GM12865 (cell line): Measurements from ENCODE around the gene CHST14.
A peak's percentile ranks its signal among the peaks of the same experiment; 100 is the strongest.

Experiments used
- DNase-seq: peaks from one replicate; pipeline ENCODE4 v3.0.0; 2010; ENCODE audit warnings: low read depth
- H3K4me3 ChIP-seq: 2 replicates; pipeline ENCODE4 v1.5.1; 2011; ENCODE audit warnings: mild to moderate bottlenecking, low read depth, low read length, control low read depth
- TF ChIP-seq, protein P1 (sequence below): IDR thresholded peaks from 2 replicates; pipeline ENCODE4 v1.5.1; 2011; ENCODE audit warnings: low read length, control low read depth, low read depth, inconsistent platforms; ENCODE audit not compliant: insufficient read depth; ENCODE audit errors: missing control alignments

Gene CHST14

DNA sequence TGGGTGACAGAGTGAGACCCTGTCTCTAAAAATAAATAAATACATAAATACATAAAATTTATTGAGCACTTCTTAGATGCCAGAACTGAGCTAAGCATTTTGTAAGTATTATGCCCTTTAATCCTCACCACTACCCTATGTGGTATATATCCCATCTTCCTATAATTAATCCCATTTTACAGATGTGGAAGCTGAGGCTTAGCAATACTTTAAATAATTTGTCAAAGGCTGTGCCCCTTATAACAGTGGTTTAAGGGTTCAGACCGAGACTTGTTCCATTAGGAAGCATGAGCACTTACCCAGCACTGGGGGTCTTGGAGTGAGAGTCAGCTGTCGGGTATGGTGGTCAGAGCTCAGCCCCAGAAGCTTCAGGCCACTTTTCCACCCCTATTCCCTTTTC lies 7.5 kb upstream of the CHST14 start:
- DNase-seq, result no peak
- no peak overlapping the region for H3K4me3 ChIP-seq
- TF ChIP-seq, protein P1, sequence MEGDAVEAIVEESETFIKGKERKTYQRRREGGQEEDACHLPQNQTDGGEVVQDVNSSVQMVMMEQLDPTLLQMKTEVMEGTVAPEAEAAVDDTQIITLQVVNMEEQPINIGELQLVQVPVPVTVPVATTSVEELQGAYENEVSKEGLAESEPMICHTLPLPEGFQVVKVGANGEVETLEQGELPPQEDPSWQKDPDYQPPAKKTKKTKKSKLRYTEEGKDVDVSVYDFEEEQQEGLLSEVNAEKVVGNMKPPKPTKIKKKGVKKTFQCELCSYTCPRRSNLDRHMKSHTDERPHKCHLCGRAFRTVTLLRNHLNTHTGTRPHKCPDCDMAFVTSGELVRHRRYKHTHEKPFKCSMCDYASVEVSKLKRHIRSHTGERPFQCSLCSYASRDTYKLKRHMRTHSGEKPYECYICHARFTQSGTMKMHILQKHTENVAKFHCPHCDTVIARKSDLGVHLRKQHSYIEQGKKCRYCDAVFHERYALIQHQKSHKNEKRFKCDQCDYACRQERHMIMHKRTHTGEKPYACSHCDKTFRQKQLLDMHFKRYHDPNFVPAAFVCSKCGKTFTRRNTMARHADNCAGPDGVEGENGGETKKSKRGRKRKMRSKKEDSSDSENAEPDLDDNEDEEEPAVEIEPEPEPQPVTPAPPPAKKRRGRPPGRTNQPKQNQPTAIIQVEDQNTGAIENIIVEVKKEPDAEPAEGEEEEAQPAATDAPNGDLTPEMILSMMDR, result no peak

DNA sequence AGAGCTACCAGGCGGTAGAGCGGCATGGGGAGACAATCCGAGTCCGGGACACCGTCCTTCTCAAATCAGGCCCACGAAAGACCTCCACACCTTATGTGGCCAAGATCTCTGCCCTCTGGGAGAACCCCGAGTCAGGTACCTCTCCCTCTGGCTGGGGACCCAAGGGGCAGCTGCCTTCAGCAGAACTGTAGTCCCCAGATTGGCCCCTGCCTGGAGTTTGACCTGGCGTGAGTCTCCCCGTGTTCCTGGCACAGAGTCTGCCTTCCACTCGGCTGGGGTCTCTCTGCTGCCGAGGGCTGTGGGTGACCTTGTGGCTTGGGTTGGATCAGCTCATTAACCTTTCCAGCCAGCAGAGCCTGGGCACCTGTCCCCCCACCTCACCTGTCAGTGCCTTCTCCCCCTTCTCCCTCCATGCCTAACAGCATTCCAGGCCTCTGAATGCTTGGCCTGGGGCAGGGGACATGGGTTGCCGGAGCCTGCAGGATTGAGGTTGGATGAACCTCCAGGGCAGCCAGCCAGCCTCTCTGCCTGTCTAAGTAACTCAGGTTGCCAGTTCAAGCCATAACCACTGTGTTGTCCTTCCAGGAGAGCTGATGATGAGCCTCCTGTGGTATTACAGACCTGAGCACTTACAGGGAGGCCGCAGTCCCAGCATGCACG lies 6.8 kb upstream of the CHST14 start:
- no peak for DNase-seq
- no peak overlapping the region for H3K4me3 ChIP-seq
- TF ChIP-seq, protein P1, result no peak

DNA sequence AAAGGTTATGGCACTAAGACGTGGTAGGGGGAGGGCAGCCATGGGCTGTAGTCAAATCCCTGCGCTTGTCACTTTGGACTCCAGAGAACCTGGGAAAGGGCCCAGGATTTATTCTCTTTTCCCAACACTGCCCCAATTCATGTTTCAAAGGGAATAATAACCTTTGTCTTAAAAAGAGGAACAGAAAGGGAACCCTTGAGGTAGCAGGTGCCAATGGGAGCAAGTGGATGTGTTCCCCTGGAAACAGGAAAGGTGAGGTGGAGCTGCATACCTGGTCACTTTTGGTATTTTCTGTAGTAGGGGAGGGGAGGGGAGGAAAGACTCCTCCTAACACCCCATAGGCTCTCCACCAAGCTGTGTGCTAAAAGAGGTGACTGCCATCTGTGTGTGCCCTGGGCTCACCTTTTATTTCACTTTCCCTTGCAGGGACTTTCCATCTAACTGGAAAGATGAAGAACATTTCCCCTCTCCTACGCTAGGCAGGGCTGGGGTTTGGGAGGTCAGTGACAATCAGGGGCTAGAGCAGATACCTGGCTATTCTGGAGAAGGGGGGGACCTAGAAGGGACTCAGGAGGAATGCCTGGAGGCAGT lies 6.1 kb upstream of the CHST14 start:
- H3K4me3 ChIP-seq, result no peak overlapping the region
- TF ChIP-seq, protein P1, result no peak
- DNase-seq, result peak; percentile 32

DNA sequence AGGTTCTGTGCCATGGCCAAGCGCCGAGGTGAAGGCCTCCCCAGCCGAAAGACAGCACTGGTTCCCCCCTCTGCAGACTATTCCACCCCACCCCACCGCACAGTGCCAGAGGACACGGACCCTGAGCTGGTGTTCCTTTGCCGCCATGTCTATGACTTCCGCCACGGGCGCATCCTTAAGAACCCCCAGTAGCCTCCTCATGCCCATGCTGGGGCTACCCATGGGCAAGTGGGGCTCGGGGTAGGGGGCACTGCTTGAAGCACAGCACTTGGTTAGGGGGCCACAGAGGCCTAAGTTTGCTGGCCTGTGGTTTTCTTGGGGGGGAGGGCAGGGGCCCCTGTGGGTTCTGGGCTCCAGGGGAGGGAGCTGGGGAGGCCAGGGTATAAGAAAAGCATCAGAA lies 4.8 kb upstream of the CHST14 start:
- TF ChIP-seq, protein P1, result no peak
- no peak for DNase-seq
- H3K4me3 ChIP-seq, result no peak overlapping the region

DNA sequence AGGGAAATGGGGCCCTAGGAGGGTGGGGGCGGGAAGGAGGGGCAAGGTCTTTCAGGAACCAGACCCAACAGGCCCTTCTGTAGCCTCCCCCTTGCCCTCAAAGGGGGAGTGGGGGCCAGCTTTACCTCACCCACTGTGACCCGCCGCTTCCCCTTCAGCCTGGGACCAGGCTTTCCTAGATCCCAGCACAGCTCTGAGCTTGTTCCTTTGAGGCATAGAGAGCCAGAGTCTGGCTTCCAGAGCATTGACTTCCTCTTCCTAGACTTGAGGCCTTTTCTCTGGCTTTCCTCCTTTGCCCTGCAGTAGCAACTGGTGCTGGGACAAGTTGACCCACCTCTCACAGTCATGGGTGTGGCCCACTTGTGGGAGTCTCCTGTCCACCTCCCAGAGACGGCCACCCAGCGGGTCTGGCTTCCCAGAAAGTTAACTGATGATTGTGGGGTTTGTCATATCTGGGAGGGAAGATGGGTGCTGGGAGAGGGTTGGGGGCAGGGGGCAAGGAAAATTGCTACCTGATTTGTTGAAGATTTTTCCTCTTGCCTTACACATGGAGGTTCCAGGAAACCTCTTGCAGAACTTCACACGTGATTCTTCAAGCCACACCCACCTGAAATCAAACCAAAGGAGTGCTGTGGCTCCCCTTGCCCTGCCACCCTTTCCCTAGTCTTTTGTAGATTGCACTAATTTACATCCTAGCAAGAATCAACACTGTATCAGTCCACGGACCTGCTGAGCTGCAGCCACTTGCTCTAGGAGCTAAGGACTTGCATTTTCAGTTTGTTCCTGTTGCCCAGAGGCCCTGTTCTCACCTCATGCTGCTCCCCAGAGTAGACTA lies 4.1 kb upstream of the CHST14 start:
- no peak overlapping the region for H3K4me3 ChIP-seq
- no peak for DNase-seq
- TF ChIP-seq, protein P1, result no peak

DNA sequence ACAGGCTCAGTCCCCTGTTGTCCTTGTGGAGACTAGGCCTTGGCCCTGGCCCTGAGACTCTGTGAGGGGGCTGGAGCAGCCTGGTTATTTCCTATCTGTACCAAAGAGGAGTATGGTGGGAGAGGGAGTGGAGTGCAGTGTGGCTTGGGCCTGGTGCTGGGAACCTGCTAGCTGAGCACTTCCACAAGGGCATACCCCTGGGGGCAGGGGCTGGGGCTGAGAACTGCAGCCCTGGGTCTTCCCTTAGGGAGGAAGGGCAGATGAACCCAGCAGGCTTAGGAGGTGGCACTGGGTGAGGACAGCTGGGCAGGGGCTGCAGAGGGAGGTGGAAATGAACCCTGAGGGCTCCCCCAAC lies 3.5 kb upstream of the CHST14 start:
- no peak for DNase-seq
- TF ChIP-seq, protein P1, result no peak
- no peak overlapping the region for H3K4me3 ChIP-seq
